ENCODE measurements around the gene EDC4.

GRCh38 chr16:67848118-67848517, 24.7 kb upstream of the EDC4 start:
- TF ChIP-seq CTCF (IDR thresholded peaks at IDR 0.05) = no peak
- no peak for TF ChIP-seq POLR2A (IDR thresholded peaks at IDR 0.05)
- TF ChIP-seq EP300 (IDR thresholded peaks at IDR 0.05) = no peak

All from tibial nerve (tissue), 4 donors.